Measurements from ENCODE around the gene EXOC6B.
"Not testable (repeated sequence)": the region's sequence is repeated elsewhere in the genome, so short reads cannot be mapped to it uniquely, and the experiment has no call there.

Gene EXOC6B

GRCh38 chr2:72602095-72602494 is 223.7 kb downstream of the EXOC6B start:
- no peaks in the 10 kb centered on the region for H3K36me3 ChIP-seq (ENCODE audit: control insufficient read depth in 2 of 2, insufficient read depth in 1 of 2, low read length in 2 of 2)
- no peaks in the 10 kb centered on the region; the same call in 1 of the 2 replicates for H3K9me3 ChIP-seq (ENCODE audit: control insufficient read depth, insufficient read depth, low read depth, low read length)
- TF ChIP-seq ZFHX2 (tag by site-specific recombination; conservative IDR thresholded peaks at IDR 0.05) (no peak), ZNF701 (tag by site-specific recombination; IDR thresholded peaks at IDR 0.05) (no peak), ZNF585B (tag by site-specific recombination; IDR thresholded peaks at IDR 0.05) (no peak), PRDM1 (tag by site-specific recombination; IDR thresholded peaks at IDR 0.05) (no peak), ZNF433 (tag by site-specific recombination; IDR thresholded peaks at IDR 0.05; ENCODE audit: low read depth) (no peak), ZNF221 (tag by site-specific recombination; IDR thresholded peaks at IDR 0.05; ENCODE audit: borderline replicate concordance) (no peak), ZNF292 (tag by site-specific recombination; IDR thresholded peaks at IDR 0.05; ENCODE audit: borderline replicate concordance, low read depth) (no peak), ZNF366 (tag by site-specific recombination; conservative IDR thresholded peaks at IDR 0.05) (no peak), ZBTB7A (tag by site-specific recombination; IDR thresholded peaks at IDR 0.05; ENCODE audit: low read depth) (no peak), ZNF37A (tag by site-specific recombination; IDR thresholded peaks at IDR 0.05) (no peak), KLF8 (tag by site-specific recombination; IDR thresholded peaks at IDR 0.05) (no peak), ZNF10 (tag by site-specific recombination; IDR thresholded peaks at IDR 0.05) (no peak), OVOL3 (tag by site-specific recombination; IDR thresholded peaks at IDR 0.05) (no peak), ZNF629 (tag by site-specific recombination; IDR thresholded peaks at IDR 0.05) (no peak), SCRT1 (tag by site-specific recombination; IDR thresholded peaks at IDR 0.05; ENCODE audit: borderline replicate concordance) (no peak), ZNF654 (tag by site-specific recombination; IDR thresholded peaks at IDR 0.05; ENCODE audit: low read depth) (no peak)
- TF ChIP-seq, protein P1, sequence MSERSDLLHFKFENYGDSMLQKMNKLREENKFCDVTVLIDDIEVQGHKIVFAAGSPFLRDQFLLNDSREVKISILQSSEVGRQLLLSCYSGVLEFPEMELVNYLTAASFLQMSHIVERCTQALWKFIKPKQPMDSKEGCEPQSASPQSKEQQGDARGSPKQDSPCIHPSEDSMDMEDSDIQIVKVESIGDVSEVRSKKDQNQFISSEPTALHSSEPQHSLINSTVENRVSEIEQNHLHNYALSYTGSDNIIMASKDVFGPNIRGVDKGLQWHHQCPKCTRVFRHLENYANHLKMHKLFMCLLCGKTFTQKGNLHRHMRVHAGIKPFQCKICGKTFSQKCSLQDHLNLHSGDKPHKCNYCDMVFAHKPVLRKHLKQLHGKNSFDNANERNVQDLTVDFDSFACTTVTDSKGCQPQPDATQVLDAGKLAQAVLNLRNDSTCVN (tag by site-specific recombination; optimal IDR thresholded peaks at IDR 0.05): no peak
- TF ChIP-seq, protein P2, sequence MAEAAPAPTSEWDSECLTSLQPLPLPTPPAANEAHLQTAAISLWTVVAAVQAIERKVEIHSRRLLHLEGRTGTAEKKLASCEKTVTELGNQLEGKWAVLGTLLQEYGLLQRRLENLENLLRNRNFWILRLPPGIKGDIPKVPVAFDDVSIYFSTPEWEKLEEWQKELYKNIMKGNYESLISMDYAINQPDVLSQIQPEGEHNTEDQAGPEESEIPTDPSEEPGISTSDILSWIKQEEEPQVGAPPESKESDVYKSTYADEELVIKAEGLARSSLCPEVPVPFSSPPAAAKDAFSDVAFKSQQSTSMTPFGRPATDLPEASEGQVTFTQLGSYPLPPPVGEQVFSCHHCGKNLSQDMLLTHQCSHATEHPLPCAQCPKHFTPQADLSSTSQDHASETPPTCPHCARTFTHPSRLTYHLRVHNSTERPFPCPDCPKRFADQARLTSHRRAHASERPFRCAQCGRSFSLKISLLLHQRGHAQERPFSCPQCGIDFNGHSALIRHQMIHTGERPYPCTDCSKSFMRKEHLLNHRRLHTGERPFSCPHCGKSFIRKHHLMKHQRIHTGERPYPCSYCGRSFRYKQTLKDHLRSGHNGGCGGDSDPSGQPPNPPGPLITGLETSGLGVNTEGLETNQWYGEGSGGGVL (tag by site-specific recombination; IDR thresholded peaks at IDR 0.05): no peak
- TF ChIP-seq, protein P3, sequence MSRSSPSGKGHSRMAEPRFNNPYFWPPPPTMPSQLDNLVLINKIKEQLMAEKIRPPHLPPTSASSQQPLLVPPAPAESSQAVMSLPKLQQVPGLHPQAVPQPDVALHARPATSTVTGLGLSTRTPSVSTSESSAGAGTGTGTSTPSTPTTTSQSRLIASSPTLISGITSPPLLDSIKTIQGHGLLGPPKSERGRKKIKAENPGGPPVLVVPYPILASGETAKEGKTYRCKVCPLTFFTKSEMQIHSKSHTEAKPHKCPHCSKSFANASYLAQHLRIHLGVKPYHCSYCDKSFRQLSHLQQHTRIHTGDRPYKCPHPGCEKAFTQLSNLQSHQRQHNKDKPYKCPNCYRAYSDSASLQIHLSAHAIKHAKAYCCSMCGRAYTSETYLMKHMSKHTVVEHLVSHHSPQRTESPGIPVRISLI (tag by site-specific recombination; IDR thresholded peaks at IDR 0.05): no peak
- TF ChIP-seq, protein P4, sequence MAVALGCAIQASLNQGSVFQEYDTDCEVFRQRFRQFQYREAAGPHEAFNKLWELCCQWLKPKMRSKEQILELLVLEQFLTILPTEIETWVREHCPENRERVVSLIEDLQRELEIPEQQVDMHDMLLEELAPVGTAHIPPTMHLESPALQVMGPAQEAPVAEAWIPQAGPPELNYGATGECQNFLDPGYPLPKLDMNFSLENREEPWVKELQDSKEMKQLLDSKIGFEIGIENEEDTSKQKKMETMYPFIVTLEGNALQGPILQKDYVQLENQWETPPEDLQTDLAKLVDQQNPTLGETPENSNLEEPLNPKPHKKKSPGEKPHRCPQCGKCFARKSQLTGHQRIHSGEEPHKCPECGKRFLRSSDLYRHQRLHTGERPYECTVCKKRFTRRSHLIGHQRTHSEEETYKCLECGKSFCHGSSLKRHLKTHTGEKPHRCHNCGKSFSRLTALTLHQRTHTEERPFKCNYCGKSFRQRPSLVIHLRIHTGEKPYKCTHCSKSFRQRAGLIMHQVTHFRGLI (tag by site-specific recombination; IDR thresholded peaks at IDR 0.05): no peak
- H3K4me1 ChIP-seq (ENCODE audit: control insufficient read depth, insufficient read depth, low read length): no peaks in the 10 kb centered on the region
- ChIA-PET POLR2A (no interaction called here), CTCF (interaction anchor here (0.7 kb wide), 1 partner anchor 825 kb away, joined by 4 read pairs; no protein-coding TSS in a partner anchor)
- no peak overlapping the region for H3K4me3 ChIP-seq (ENCODE audit: low read depth, low read length)
- H3K27ac ChIP-seq (ENCODE audit: extremely low read depth, low read depth, low read length): no peak overlapping the region

DNA sequence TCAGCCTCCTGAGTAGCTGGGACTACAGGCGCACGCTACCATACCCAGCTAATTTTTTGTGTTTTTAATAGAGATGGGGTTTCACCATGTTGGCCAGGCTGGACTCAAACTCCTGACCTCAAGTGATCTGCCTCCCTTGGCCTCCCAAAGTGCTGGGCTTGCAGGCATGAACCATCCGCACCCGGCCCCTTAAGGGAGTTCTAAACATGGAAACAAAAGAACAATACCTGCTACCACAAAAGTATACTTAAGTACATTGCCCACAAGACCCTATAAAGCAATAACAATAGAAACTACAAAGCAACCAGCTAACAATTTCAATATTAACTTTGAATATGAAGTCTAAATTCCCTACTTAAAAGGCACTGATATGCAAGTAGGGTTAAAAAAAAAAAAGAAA is 242.0 kb downstream of the EXOC6B start:
- H3K9me3 ChIP-seq (ENCODE audit: control insufficient read depth, insufficient read depth, low read depth, low read length); H3K4me1 ChIP-seq (ENCODE audit: control insufficient read depth, insufficient read depth, low read length); H3K27ac ChIP-seq (ENCODE audit: extremely low read depth, low read depth, low read length); H3K4me3 ChIP-seq (ENCODE audit: low read depth, low read length); POLR2A ChIA-PET; H3K36me3 ChIP-seq (ENCODE audit: control insufficient read depth in 2 of 2, insufficient read depth in 1 of 2, low read length in 2 of 2): not testable (repeated sequence)
- CTCF ChIA-PET: interaction anchor here (0.6 kb wide), 2 partner anchors 435 to 660 kb away, joined by 3 read pairs; no protein-coding TSS in a partner anchor
